ENCODE results near the gene MYO15A.

Gene MYO15A

GRCh38 chr17:18224387-18225120 is 116.0 kb downstream of the MYO15A start:
- no peak for DNase-seq

- DNase-seq = peak; percentile 58 to 64
These were observed 116.6 kb downstream of the MYO15A start, which contains the start of gene LLGL1 for GRCh38 chr17:18225121-18225641. Gene LLGL1 (plus strand): TSS chr17:18225635. CDS start chr17:18225683, 48 bp downstream.

GRCh38 chr17:18225642-18226283 is 117.2 kb downstream of the MYO15A start:
- peak in 1 of 2 experiments; percentile 1 for DNase-seq

GRCh38 chr17:18226284-18226945 is 117.9 kb downstream of the MYO15A start:
- no peak for DNase-seq

- DNase-seq = no peak
These were observed 119.1 kb downstream of the MYO15A start for GRCh38 chr17:18227635-18228034.

- DNase-seq = no peak
These were observed 119.7 kb downstream of the MYO15A start for GRCh38 chr17:18228176-18228682.

- no peak for DNase-seq
These were observed 120.7 kb downstream of the MYO15A start for GRCh38 chr17:18229254-18229653.

Data from AML-193 (cell line).